NCI-H146 treated with DMSO at 0.1 percent for 48 hours (cell line): ENCODE data around the gene PCDHB10.
A peak's percentile ranks its signal among the peaks of the same experiment; 100 is the strongest.
"Not testable (repeated sequence)": the region's sequence is repeated elsewhere in the genome, so short reads cannot be mapped to it uniquely, and the experiment has no call there.

Source experiments
- DNase-seq: peaks from one replicate; lab custom pipeline; 2025; ENCODE audit not compliant: unreplicated experiment; lab: John Stamatoyannopoulos, UW

The PCDHB10 gene

DNA sequence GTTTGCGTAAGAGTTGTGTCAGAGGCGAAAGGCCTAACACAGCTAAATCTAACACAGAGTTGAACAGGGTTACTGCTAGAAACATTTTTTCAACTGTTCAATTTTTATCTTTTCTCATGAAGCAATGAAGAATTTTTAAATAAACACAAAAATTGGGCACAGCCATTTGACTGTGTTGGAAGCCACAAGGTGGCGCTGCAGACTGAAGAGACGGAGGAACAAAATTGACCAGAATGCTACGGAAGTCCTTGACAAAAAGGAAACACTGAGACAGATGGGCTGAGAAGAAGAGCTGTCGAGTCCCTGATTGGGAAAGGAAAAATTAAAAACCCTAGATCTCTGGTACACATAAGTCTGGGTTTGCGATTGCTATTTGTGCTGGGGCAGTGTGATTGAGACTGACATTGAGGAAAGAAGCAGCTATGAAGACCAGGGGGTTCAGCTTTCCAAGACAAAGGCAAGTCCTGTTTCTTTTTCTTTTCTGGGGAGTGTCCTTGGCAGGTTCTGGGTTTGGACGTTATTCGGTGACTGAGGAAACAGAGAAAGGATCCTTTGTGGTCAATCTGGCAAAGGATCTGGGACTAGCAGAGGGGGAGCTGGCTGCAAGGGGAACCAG is 5.1 kb upstream of the PCDHB10 start, which contains the start of gene PCDHB9:
PCDHB9 (plus strand) TSS at position 265 of the 616 bp plus-strand sequence; CDS start at position 423, 158 bp downstream.
- peak; percentile 45 for DNase-seq

DNA sequence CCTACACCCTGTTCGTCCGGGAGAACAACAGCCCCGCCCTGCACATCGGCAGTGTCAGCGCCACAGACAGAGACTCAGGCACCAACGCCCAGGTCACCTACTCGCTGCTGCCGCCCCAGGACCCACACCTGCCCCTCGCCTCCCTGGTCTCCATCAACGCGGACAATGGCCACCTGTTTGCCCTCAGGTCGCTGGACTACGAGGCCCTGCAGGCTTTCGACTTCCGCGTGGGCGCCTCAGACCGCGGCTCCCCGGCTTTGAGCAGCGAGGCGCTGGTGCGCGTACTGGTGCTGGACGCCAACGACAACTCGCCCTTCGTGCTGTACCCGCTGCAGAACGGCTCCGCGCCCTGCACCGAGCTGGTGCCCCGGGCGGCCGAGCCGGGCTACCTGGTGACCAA is 3.5 kb upstream of the PCDHB10 start:
- DNase-seq = not testable (repeated sequence)

DNA sequence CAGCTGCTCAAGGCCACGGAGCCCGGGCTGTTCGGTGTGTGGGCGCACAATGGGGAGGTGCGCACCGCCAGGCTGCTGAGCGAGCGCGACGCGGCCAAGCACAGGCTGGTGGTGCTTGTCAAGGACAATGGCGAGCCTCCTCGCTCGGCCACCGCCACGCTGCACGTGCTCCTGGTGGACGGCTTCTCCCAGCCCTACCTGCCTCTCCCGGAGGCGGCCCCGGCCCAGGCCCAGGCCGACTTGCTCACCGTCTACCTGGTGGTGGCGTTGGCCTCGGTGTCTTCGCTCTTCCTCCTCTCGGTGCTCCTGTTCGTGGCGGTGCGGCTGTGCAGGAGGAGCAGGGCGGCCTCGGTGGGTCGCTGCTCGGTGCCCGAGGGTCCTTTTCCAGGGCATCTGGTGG is 3.0 kb upstream of the PCDHB10 start:
- not testable (repeated sequence) for DNase-seq

DNA sequence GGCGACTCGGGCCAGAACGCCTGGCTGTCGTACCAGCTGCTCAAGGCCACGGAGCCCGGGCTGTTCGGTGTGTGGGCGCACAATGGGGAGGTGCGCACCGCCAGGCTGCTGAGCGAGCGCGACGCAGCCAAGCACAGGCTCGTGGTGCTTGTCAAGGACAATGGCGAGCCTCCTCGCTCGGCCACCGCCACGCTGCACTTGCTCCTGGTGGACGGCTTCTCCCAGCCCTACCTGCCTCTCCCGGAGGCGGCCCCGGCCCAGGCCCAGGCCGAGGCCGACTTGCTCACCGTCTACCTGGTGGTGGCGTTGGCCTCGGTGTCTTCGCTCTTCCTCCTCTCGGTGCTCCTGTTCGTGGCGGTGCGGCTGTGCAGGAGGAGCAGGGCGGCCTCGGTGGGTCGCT is 2.2 kb downstream of the PCDHB10 start:
- DNase-seq = not testable (repeated sequence)

DNA sequence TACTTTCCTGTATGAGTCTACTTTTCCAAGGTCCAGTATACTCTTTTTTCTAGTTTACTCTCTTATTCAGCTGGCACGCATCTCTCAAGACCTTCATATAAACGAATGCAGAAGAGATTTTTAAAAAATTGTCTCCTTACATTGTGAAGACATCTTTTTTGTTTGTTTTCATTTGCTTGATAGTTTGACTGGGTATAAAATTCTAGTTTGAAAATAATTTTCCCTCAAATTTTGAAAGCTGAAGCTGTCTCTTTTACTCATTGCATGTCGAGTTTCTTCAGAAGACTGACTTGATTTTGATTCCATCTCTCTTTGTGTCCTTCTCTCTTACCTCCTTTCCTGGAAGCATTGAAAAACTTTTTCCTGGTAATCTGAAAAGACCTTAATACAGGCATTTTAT is 4.2 kb downstream of the PCDHB10 start:
- no peak for DNase-seq

DNA sequence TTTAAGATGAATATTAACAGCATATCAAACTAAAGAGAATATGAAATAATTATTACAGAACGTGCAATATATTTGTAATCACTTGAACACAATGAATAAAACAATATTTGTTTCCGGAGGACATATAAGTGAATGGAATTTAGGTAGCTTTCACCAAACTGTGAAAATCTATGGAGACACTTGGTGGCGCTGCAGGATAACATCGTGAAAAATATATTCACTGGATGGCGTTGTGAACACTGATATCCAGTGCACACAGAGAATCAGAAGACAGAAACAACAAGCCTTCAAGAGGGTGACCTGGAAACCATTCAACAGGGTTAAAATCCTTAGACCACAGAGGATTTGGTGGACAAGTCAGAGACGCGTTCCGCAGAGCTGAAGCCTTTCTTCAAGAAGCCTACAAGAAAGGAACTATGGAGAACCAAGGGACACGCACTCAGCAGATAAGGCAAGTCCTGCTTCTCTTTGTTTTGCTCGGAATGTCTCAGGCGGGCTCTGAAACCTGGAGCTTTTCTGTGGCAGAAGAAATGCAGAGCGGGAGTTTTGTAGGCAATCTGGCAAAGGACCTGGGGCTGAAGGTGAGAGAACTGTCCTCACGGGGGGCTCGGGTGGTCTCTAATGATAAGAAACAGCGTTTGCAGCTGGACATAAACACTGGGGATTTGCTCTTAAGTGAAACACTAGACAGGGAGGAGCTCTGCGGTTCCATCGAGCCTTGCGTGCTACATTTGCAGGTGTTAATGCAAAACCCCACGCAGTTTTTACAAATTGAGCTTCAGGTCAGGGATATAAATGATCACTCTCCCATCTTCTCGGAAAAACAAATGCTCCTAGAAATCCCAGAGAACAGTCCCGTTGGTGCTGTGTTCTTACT is 7.4 kb downstream of the PCDHB10 start, which contains the start of gene PCDHB11:
PCDHB11 (plus strand) TSS at position 269 of the 877 bp plus-strand sequence; CDS start at position 417, 148 bp downstream.
- peak; percentile 51 for DNase-seq

DNA sequence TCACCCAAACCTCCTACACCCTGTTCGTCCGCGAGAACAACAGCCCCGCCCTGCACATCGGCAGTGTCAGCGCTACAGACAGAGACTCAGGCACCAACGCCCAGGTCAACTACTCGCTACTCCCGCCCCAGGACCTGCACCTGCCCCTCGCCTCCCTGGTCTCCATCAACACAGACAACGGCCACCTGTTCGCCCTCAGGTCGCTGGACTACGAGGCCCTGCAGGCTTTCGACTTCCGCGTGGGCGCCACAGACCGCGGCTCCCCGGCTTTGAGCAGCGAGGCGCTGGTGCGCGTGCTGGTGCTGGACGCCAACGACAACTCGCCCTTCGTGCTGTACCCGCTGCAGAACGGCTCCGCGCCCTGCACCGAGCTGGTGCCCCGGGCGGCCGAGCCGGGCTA is 9.0 kb downstream of the PCDHB10 start:
- not testable (repeated sequence) for DNase-seq

DNA sequence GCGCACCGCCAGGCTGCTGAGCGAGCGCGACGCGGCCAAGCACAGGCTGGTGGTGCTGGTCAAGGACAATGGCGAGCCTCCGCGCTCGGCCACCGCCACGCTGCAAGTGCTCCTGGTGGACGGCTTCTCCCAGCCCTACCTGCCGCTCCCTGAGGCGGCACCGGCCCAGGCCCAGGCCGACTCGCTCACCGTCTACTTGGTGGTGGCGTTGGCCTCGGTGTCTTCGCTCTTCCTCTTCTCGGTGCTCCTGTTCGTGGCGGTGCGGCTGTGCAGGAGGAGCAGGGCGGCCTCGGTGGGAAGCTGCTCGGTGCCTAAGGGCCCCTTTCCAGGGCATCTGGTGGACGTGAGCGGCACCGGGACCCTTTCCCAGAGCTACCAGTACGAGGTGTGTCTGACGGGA is 9.5 kb downstream of the PCDHB10 start:
- DNase-seq = not testable (repeated sequence)

DNA sequence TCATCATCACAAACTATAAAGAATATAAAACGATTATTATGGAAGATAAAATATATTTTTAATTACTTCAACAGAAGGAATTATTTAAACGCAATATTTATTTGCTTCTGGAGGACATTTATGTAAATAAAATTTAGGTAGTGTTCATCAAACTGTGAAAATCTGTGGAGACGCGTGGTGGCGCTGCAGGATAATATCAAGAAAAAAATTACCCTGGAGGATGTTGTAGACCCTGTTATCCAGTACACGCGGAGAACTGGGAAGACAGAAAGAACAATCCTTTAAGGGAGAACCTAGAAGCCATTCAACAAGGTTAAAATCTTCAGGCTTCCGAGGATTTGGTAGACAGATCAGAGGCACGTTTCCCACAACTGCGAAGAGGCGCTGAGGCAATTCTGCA is 16.3 kb downstream of the PCDHB10 start, which contains the start of gene PCDHB12:
PCDHB12 (plus strand) TSS at position 242 of the 400 bp plus-strand sequence. CDS start 189 bp downstream, outside the sequence.
- no peak for DNase-seq

DNA sequence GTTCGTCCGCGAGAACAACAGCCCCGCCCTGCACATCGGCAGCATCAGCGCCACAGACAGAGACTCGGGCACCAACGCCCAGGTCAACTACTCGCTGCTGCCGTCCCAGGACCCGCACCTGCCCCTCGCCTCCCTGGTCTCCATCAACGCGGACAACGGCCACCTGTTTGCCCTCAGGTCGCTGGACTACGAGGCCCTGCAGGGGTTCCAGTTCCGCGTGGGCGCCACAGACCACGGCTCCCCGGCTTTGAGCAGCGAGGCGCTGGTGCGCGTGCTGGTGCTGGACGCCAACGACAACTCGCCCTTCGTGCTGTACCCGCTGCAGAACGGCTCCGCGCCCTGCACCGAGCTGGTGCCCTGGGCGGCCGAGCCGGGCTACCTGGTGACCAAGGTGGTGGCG is 18.1 kb downstream of the PCDHB10 start:
- DNase-seq = not testable (repeated sequence)

DNA sequence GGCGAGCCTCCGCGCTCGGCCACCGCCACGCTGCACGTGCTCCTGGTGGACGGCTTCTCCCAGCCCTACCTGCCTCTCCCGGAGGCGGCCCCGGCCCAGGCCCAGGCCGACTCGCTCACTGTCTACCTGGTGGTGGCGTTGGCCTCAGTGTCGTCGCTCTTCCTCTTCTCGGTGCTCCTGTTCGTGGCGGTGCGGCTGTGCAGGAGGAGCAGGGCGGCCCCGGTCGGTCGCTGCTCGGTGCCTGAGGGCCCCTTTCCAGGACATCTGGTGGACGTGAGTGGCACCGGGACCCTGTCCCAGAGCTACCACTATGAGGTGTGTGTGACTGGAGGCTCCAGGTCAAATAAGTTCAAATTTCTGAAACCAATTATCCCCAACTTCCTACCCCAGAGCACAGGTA is 18.7 kb downstream of the PCDHB10 start:
- not testable (repeated sequence) for DNase-seq

DNA sequence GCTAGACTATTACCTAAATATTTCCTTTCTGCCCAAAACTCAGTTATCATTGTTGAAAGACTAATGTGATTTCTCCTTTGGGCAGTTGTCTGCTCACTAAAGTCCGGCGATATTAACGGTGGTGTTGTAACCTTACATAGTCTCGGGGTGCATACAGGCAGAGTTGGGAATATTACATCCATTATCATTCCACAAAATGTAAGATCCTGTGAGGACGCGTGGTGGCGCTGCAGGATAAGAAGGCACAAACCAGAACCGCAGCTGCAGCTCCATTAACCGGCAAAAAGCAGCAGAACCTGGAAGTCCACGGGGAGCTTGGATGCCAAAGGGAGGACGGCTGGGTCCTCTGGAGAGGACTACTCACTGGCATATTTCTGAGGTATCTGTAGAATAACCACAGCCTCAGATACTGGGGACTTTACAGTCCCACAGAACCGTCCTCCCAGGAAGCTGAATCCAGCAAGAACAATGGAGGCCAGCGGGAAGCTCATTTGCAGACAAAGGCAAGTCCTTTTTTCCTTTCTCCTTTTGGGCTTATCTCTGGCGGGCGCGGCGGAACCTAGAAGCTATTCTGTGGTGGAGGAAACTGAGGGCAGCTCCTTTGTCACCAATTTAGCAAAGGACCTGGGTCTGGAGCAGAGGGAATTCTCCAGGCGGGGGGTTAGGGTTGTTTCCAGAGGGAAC is 21.6 kb downstream of the PCDHB10 start, which contains the start of gene PCDHB13:
PCDHB13 (plus strand) TSS at position 264 of the 684 bp plus-strand sequence; CDS start at position 469, 205 bp downstream.
- not testable (repeated sequence) for DNase-seq

DNA sequence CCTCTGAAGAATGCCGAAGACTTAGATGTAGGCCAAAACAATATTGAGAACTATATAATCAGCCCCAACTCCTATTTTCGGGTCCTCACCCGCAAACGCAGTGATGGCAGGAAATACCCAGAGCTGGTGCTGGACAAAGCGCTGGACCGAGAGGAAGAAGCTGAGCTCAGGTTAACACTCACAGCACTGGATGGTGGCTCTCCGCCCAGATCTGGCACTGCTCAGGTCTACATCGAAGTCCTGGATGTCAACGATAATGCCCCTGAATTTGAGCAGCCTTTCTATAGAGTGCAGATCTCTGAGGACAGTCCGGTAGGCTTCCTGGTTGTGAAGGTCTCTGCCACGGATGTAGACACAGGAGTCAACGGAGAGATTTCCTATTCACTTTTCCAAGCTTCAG is 22.4 kb downstream of the PCDHB10 start:
- DNase-seq = not testable (repeated sequence)

DNA sequence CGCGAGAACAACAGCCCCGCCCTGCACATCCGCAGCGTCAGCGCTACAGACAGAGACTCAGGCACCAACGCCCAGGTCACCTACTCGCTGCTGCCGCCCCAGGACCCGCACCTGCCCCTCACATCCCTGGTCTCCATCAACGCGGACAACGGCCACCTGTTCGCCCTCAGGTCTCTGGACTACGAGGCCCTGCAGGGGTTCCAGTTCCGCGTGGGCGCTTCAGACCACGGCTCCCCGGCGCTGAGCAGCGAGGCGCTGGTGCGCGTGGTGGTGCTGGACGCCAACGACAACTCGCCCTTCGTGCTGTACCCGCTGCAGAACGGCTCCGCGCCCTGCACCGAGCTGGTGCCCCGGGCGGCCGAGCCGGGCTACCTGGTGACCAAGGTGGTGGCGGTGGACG is 23.4 kb downstream of the PCDHB10 start:
- not testable (repeated sequence) for DNase-seq

DNA sequence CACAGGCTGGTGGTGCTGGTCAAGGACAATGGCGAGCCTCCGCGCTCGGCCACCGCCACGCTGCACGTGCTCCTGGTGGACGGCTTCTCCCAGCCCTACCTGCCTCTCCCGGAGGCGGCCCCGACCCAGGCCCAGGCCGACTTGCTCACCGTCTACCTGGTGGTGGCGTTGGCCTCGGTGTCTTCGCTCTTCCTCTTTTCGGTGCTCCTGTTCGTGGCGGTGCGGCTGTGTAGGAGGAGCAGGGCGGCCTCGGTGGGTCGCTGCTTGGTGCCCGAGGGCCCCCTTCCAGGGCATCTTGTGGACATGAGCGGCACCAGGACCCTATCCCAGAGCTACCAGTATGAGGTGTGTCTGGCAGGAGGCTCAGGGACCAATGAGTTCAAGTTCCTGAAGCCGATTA is 23.9 kb downstream of the PCDHB10 start:
- not testable (repeated sequence) for DNase-seq

DNA sequence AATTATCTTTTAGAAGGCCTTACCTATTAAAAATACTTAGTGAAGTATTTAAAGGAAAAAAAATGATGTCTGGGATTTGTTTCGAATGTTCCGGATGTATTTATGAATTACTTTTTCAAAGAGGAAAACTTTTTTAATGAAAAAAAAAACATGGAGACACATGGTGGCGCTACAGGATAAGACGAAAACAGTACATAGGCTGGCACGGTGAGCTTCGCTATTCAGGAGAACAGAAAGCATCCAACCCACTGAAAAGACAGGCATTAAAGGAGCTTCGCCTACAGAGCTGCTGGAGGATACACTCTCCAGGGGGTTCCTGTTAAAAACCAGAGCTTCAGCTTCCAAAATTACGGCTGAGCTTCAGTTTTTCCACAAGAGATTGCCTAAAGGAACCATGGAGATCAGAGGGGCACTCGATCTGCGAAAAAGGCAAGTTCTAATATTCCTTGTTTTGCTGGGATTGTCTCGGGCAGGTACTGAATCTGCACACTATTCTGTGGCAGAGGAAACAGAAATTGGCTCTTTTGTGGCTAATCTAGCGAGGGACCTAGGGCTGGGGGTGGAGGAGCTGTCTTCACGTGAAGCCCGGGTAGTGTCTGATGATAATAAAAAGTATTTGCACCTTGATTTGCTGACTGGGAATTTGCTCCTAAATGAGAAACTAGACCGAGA is 31.1 kb downstream of the PCDHB10 start, which contains the start of gene PCDHB14:
PCDHB14 (plus strand) TSS at position 232 of the 672 bp plus-strand sequence; CDS start at position 395, 163 bp downstream.
- peak; percentile 58 for DNase-seq

DNA sequence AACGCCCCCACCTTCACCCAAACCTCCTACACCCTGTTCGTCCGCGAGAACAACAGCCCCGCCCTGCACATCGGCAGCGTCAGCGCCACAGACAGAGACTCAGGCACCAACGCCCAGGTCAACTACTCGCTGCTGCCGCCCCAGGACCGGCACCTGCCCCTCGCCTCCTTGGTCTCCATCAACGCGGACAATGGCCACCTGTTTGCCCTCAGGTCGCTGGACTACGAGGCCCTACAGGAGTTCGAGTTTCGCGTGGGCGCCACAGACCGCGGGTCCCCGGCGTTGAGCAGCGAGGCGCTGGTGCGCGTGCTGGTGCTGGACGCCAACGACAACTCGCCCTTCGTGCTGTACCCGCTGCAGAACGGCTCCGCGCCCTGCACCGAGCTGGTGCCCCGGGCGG is 32.7 kb downstream of the PCDHB10 start:
- not testable (repeated sequence) for DNase-seq

DNA sequence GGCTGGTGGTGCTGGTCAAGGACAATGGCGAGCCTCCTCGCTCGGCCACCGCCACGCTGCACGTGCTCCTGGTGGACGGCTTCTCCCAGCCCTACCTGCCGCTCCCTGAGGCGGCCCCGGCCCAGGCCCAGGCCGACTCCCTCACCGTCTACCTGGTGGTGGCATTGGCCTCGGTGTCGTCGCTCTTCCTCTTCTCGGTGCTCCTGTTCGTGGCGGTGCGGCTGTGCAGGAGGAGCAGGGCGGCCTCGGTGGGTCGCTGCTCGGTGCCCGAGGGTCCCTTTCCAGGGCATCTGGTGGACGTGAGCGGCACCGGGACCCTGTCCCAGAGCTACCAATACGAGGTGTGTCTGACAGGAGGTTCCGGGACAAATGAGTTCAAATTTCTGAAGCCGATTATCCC is 33.3 kb downstream of the PCDHB10 start:
- DNase-seq = not testable (repeated sequence)

DNA sequence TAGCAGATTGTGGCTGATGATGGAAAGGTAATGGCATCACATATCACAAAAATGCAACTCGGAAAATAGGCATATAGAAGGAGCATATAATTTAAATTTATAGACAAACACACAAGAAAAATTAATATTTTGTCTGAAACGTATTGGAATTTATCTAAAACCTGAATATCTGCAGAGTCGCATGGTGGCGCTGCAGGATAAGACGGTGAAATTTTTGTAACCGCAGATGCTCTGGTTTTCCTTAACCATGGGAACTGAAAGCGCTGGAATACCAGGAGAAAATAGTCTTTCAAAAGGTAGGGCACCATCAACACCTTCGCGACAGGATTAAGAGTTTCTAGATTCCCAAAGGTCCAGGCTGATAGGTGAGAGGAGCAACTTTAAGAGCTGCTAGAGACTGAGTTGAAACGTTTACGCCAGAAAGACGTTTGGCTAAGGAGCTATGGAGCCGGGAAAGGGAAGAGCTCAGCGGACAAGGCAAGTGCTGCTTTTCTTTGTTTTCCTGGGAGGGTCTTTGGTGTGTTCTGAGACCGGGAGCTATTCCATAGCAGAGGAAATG is 42.0 kb downstream of the PCDHB10 start:
- DNase-seq = no peak

DNA sequence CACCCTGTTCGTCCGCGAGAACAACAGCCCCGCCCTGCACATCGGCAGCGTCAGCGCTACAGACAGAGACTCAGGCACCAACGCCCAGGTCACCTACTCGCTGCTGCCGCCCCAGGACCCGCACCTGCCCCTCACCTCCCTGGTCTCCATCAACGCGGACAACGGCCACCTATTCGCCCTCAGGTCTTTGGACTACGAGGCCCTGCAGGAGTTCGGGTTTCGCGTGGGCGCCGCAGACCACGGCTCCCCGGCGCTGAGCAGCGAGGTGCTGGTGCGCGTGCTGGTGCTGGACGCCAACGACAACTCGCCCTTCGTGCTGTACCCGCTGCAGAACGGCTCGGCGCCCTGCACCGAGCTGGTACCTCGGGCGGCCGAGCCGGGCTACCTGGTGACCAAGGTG is 43.8 kb downstream of the PCDHB10 start:
- DNase-seq = not testable (repeated sequence)
